Jurkat, Clone E6-1 (cell line): ENCODE data around the gene KRT86. TPM values are rescaled to one million over a fixed set of nuclear protein-coding genes. Genes with fewer than 3 reads are reported as not detected.

ENCODE experiments used
- DNase-seq: peaks from one replicate; pipeline ENCODE4 v3.0.0-alpha.2; 2011; ENCODE audit warnings: low read depth, low spot score
- H3K4me3 ChIP-seq: 2 replicates; pipeline ENCODE4 v1.5.1; 2011; ENCODE audit warnings: mild to moderate bottlenecking, low read length, control low read depth, moderate library complexity
- polyA plus RNA-seq: library from polyadenylated mRNA; unstranded; fragments of >200 nt; gene quantifications from one replicate; pipeline ENCODE4 v1.2.1, GENCODE V29; 2012; ENCODE audit warnings: missing spikeins; ENCODE audit not compliant: insufficient read length, insufficient read depth

KRT86 gene
- not detected for polyA plus RNA-seq

GRCh38 chr12:52274521-52275120 lies at the start of gene KRT86:
TSS of gene KRT86 (plus strand) at chr12:52274645. CDS start at chr12:52301917, 27,272 bp downstream.
- H3K4me3 ChIP-seq: no peak within 1 kb of the TSS
- DNase-seq: no peak

- DNase-seq: no peak
- H3K4me3 ChIP-seq: no peak overlapping the region
Measured at GRCh38 chr12:52225752-52226151, 48.7 kb upstream of the KRT86 start.

- no peak overlapping the region for H3K4me3 ChIP-seq
- DNase-seq: no peak
Measured at GRCh38 chr12:52226446-52226845, 48.0 kb upstream of the KRT86 start.

- no peak for DNase-seq
- H3K4me3 ChIP-seq: no peak overlapping the region
Measured at GRCh38 chr12:52227606-52228166, 46.8 kb upstream of the KRT86 start.

GRCh38 chr12:52228366-52228765 lies 46.1 kb upstream of the KRT86 start:
- H3K4me3 ChIP-seq: no peak overlapping the region
- DNase-seq: no peak

- DNase-seq: no peak
- H3K4me3 ChIP-seq: no peak overlapping the region
Measured at GRCh38 chr12:52228931-52229330, 45.5 kb upstream of the KRT86 start.

GRCh38 chr12:52229836-52230343 lies 44.6 kb upstream of the KRT86 start:
- no peak for DNase-seq
- H3K4me3 ChIP-seq: no peak overlapping the region

- no peak overlapping the region for H3K4me3 ChIP-seq
- DNase-seq: no peak
Measured at GRCh38 chr12:52230364-52231281, 43.8 kb upstream of the KRT86 start.

- no peak for DNase-seq
- no peak overlapping the region for H3K4me3 ChIP-seq
Measured at GRCh38 chr12:52231305-52232202, 42.9 kb upstream of the KRT86 start.

GRCh38 chr12:52232203-52232673 lies 42.2 kb upstream of the KRT86 start:
- no peak for DNase-seq
- no peak overlapping the region for H3K4me3 ChIP-seq

GRCh38 chr12:52232674-52233461 lies 41.6 kb upstream of the KRT86 start, which contains the start of gene KRT7:
TSS of gene KRT7 (plus strand) at chr12:52233243. CDS start at chr12:52233297, 54 bp downstream.
- no peak within 1 kb of the TSS for H3K4me3 ChIP-seq
- DNase-seq: no peak

- no peak for DNase-seq
- H3K4me3 ChIP-seq: no peak overlapping the region
Measured at GRCh38 chr12:52233462-52234207, 40.8 kb upstream of the KRT86 start.

GRCh38 chr12:52234223-52234810 lies 40.1 kb upstream of the KRT86 start:
- H3K4me3 ChIP-seq: no peak overlapping the region
- DNase-seq: no peak

- H3K4me3 ChIP-seq: no peak overlapping the region
- no peak for DNase-seq
Measured at GRCh38 chr12:52235001-52235764, 39.3 kb upstream of the KRT86 start.

- no peak for DNase-seq
- no peak overlapping the region for H3K4me3 ChIP-seq
Measured at GRCh38 chr12:52235822-52236361, 38.6 kb upstream of the KRT86 start.
